Neural progenitor cell (in vitro differentiated cells): ENCODE measurements around the gene PI4KB. TPM values are rescaled to one million over a fixed set of nuclear protein-coding genes. Genes with fewer than 3 reads are reported as not detected.
A peak's percentile ranks its signal among the peaks of the same experiment; 100 is the strongest.

ENCODE experiments used
- DNase-seq: peaks from one replicate; pipeline ENCODE4 v3.0.0-alpha.2; 2016; ENCODE audit warnings: low spot score
- H2AFZ ChIP-seq: fragments of 200-600 bp; sonication (generic); replicated peaks from 2 replicates; pipeline ENCODE4 v1.6.1; 2016; ENCODE audit warnings: antibody characterized with exemption
- H3F3A ChIP-seq: fragments of 200-600 bp; sonication (generic); 2 replicates; pipeline ENCODE4 v1.6.1; 2016; ENCODE audit warnings: antibody characterized with exemption, low read depth
- H3K27ac ChIP-seq: fragments of 200-600 bp; sonication (generic); 2 replicates; pipeline ENCODE4 v1.5.1; 2016; ENCODE audit warnings: mild to moderate bottlenecking
- H3K27me3 ChIP-seq: fragments of 200-600 bp; sonication (generic); 2 replicates; pipeline ENCODE4 v1.6.1; 2016; ENCODE audit warnings: mild to moderate bottlenecking, moderate library complexity
- H3K36me3 ChIP-seq: fragments of 200-600 bp; sonication (generic); 2 replicates; pipeline ENCODE4 v1.5.1; 2016
- H3K4me1 ChIP-seq: fragments of 200-600 bp; sonication (generic); 2 replicates; pipeline ENCODE4 v1.6.1; 2016; ENCODE audit warnings: mixed run types
- H3K4me2 ChIP-seq: fragments of 200-600 bp; sonication (generic); 2 replicates; pipeline ENCODE4 v1.6.1; 2016
- H3K4me3 ChIP-seq: fragments of 200-600 bp; sonication (generic); 2 replicates; pipeline ENCODE4 v1.5.1; 2016
- H3K79me2 ChIP-seq: fragments of 200-600 bp; sonication (generic); 2 replicates; pipeline ENCODE4 v1.6.1; 2016; ENCODE audit warnings: low read depth
- H3K9ac ChIP-seq: fragments of 200-600 bp; sonication (generic); 2 replicates; pipeline ENCODE4 v1.6.1; 2016
- H3K9me3 ChIP-seq: fragments of 200-600 bp; sonication (generic); 2 replicates; pipeline ENCODE4 v1.5.1; 2016; ENCODE audit warnings: low read depth
- H4K20me1 ChIP-seq: fragments of 200-600 bp; sonication (generic); 2 replicates; pipeline ENCODE4 v1.6.1; 2016; ENCODE audit warnings: low read depth
- H3K27ac Mint-ChIP-seq: 3 replicates; pipeline ENCODE4 v1.8.0; 2021; ENCODE audit warnings: mixed read lengths
- H3K27me3 Mint-ChIP-seq: 2 replicates; pipeline ENCODE4 v1.8.0; 2022; ENCODE audit warnings: low read depth, mild to moderate bottlenecking, inconsistent platforms, moderate library complexity, mixed read lengths; ENCODE audit not compliant: insufficient read depth
- H3K36me3 Mint-ChIP-seq: 3 replicates; pipeline ENCODE4 v1.8.0; 2021; ENCODE audit warnings: mixed read lengths
- H3K4me1 Mint-ChIP-seq: 3 replicates; pipeline ENCODE4 v1.8.0; 2021; ENCODE audit warnings: mixed read lengths
- H3K4me3 Mint-ChIP-seq: 3 replicates; pipeline ENCODE4 v1.8.0; 2021; ENCODE audit warnings: mild to moderate bottlenecking, moderate library complexity, mixed read lengths
- H3K9me3 Mint-ChIP-seq: 3 replicates; pipeline ENCODE4 v1.8.0; 2020; ENCODE audit warnings: mixed read lengths
- CTCF ChIP-seq: fragments of 200-600 bp; sonication (generic); IDR thresholded peaks from 2 replicates; pipeline ENCODE4 v1.5.1; 2017; ENCODE audit warnings: antibody characterized with exemption, mild to moderate bottlenecking
- EZH2 ChIP-seq: fragments of 200-600 bp; sonication (generic); IDR thresholded peaks from 2 replicates; pipeline ENCODE4 v1.6.1; 2017; ENCODE audit warnings: antibody characterized with exemption, mild to moderate bottlenecking, moderate library complexity
- EZH2phosphoT487 ChIP-seq: fragments of 200-600 bp; sonication (generic); IDR thresholded peaks from 2 replicates; pipeline ENCODE4 v1.6.1; 2017; ENCODE audit warnings: antibody characterized with exemption
- total RNA-seq: library from RNA; depleted of rRNA; stranded (reverse); fragments of >200 nt; gene quantifications from 2 replicates; pipeline ENCODE4 v1.2.3, GENCODE V29; 2015; ENCODE audit warnings: low replicate concordance

The PI4KB gene
- total RNA-seq, 1 donor from 2014 or later = 19.0 TPM

GRCh38 chr1:151287341-151287699 is 39.9 kb downstream of the PI4KB start:
- peaks cover 20% of the 10 kb centered on the region for H3F3A ChIP-seq
- no peak overlapping the region for H3K4me3 Mint-ChIP-seq
- H3K79me2 ChIP-seq = peaks cover 42% of the 10 kb centered on the region
- no peak overlapping the region for H2AFZ ChIP-seq
- TF ChIP-seq EZH2 (no peak), CTCF (no peak), EZH2phosphoT487 (no peak)
- peaks cover 5% of the 10 kb centered on the region for H3K27me3 Mint-ChIP-seq
- peaks cover 20% of the 10 kb centered on the region for H3K4me1 ChIP-seq
- no peaks in the 10 kb centered on the region for H3K9me3 ChIP-seq
- no peak overlapping the region for H3K4me2 ChIP-seq
- no peak overlapping the region for H3K27ac Mint-ChIP-seq
- peaks cover 68% of the 10 kb centered on the region for H4K20me1 ChIP-seq
- DNase-seq = no peak
- no peaks in the 10 kb centered on the region for H3K9me3 Mint-ChIP-seq
- no peaks in the 10 kb centered on the region for H3K36me3 ChIP-seq
- H3K36me3 Mint-ChIP-seq = peaks cover 14% of the 10 kb centered on the region
- H3K27me3 ChIP-seq = no peaks in the 10 kb centered on the region
- no peak overlapping the region for H3K4me3 ChIP-seq
- H3K4me1 Mint-ChIP-seq = peaks cover 21% of the 10 kb centered on the region
- no peak overlapping the region for H3K27ac ChIP-seq
- H3K9ac ChIP-seq = no peak overlapping the region

GRCh38 chr1:151286619-151287340 is 40.4 kb downstream of the PI4KB start:
- Histone ChIP-seq H3K9ac (no peak overlapping the region), H4K20me1 (peaks cover 68% of the 10 kb centered on the region)
- DNase-seq = no peak

GRCh38 chr1:151284013-151284577 is 43.1 kb downstream of the PI4KB start:
- peaks cover 42% of the 10 kb centered on the region for H3K79me2 ChIP-seq
- no peak for DNase-seq
- H3K9me3 ChIP-seq = no peaks in the 10 kb centered on the region
- peaks cover 6% of the 10 kb centered on the region for H3K27me3 Mint-ChIP-seq
- no peak overlapping the region for H3K27ac Mint-ChIP-seq
- TF ChIP-seq EZH2 = no peak
- no peak overlapping the region for H3K27ac ChIP-seq
- H3K4me3 ChIP-seq = peak overlapping the region; percentile 82
- peak overlapping the region; percentile 94 for H3K4me2 ChIP-seq
- H3K9ac ChIP-seq = no peak overlapping the region
- no peaks in the 10 kb centered on the region for H3K36me3 ChIP-seq
- no peaks in the 10 kb centered on the region for H3K27me3 ChIP-seq
- peak overlapping the region; percentile 93 for H3K4me3 Mint-ChIP-seq
- H3K4me1 ChIP-seq = peaks cover 13% of the 10 kb centered on the region
- no peaks in the 10 kb centered on the region for H3K9me3 Mint-ChIP-seq
- peaks cover 19% of the 10 kb centered on the region for H3K4me1 Mint-ChIP-seq
- H2AFZ ChIP-seq = no peak overlapping the region
- H3F3A ChIP-seq = peaks cover 13% of the 10 kb centered on the region
- peaks cover 11% of the 10 kb centered on the region for H3K36me3 Mint-ChIP-seq
- H4K20me1 ChIP-seq = peaks cover 61% of the 10 kb centered on the region

More at GRCh38 chr1:151286619-151287340, 40.4 kb downstream of the PI4KB start:
- Histone ChIP-seq H3K4me1 (peaks cover 20% of the 10 kb centered on the region), H2AFZ (no peak overlapping the region), H3K27me3 (no peaks in the 10 kb centered on the region), H3K9me3 (no peaks in the 10 kb centered on the region), H3K79me2 (peaks cover 42% of the 10 kb centered on the region), H3K36me3 (no peaks in the 10 kb centered on the region), H3K27ac (no peak overlapping the region), H3F3A (peaks cover 15% of the 10 kb centered on the region), H3K4me3 (no peak overlapping the region), H3K4me2 (no peak overlapping the region)
- Mint-ChIP-seq H3K4me1 (peaks cover 20% of the 10 kb centered on the region), H3K27me3 (peaks cover 5% of the 10 kb centered on the region), H3K27ac (no peak overlapping the region), H3K4me3 (no peak overlapping the region), H3K9me3 (no peaks in the 10 kb centered on the region), H3K36me3 (peaks cover 12% of the 10 kb centered on the region)
- TF ChIP-seq EZH2 (no peak), EZH2phosphoT487 (no peak), CTCF (no peak)
